ENCODE results near the gene ADORA1.

ADORA1 gene

GRCh38 chr1:203112475-203112874 lies 15.1 kb upstream of the ADORA1 start:
- no peak for TF ChIP-seq CTCF (conservative IDR thresholded peaks at IDR 0.05; ENCODE audit: low read length)
- peak; percentile 21 for DNase-seq (ENCODE audit: low read depth)
- H3K4me3 ChIP-seq (ENCODE audit: low read length): no peak overlapping the region

DNA sequence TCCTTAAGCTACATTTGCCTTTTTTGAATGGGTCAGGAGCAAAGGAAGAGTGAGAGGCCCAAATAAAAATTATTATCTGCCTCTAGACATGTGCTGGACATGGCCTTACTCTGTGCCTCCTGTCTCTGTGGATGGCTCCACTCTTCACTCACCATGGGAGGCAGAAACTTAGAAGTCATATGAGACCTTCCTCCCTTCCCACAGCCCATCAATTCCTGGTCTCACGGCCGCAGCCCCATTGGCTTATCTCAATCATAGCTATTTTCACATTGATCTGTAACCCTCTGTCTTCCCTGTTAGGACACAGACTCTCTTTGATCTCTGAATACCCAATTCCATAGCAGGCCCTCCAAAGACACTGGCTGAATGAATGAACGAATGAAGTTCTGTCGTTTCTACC lies 14.2 kb upstream of the ADORA1 start:
- no peak for DNase-seq (ENCODE audit: low read depth)
- H3K4me3 ChIP-seq (ENCODE audit: low read length): no peak overlapping the region
- TF ChIP-seq CTCF (conservative IDR thresholded peaks at IDR 0.05; ENCODE audit: low read length): no peak

DNA sequence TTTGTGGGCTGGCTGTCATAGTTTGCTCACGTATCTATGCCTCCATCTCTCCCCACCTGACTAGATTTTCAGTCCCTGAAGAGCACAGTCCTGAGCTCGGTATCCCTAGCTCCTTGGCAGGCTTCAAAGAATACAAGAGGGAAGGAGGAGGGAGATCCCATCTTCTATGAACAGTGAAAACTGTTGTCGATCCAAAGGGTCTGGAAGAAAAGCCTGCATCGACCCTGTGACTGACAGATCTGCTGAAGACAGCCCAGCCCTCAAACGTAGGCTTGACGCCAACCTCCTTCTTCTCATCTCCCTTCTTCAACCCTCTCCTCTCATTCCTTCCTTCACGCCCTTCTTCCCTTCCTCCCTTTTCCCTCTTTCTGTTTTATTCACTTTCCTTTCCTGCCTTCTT lies 13.3 kb upstream of the ADORA1 start:
- H3K4me3 ChIP-seq (ENCODE audit: low read length): no peak overlapping the region
- no peak for DNase-seq (ENCODE audit: low read depth)
- no peak for TF ChIP-seq CTCF (conservative IDR thresholded peaks at IDR 0.05; ENCODE audit: low read length)

DNA sequence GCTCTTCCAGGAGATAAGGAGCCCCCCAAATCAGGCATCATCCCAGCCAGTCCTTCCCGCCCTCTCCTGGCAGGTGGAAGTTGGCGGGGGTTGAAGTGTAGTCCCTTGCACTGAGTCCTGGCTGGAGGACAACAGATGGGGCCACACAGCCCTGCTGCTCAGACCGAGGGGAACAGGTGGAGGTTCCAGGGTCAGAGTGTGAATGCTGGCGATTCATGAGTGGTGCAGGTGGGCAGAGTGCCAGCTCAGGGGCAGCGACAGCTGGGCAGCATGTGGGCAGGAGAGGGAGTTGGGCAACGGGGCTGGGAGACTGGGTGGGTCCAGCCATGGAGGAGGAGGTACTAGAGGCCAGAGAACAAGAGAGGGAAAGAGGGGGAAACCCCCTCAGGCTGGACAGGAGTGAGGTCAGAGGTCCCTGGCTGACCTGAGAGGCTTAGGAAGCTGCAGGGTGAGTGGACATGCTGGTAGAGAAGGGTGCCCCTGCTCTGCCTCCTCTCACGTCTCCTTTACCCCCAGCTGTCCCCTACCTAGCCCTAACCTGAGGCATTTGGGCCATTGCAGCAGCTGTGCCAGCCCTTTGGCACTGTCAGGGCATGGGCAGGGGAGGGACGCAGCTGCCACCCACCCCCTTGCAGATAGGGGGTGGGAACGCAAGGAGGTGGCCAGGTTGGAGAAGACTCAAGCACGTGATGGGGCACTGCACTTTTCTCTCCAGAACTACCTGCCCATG lies 11.3 kb upstream of the ADORA1 start:
- no peak overlapping the region for H3K4me3 ChIP-seq (ENCODE audit: low read length)
- DNase-seq (ENCODE audit: low read depth): no peak
- no peak for TF ChIP-seq CTCF (conservative IDR thresholded peaks at IDR 0.05; ENCODE audit: low read length)

GRCh38 chr1:203117611-203118575 lies 9.6 kb upstream of the ADORA1 start:
- peak; percentile 67 for TF ChIP-seq CTCF (conservative IDR thresholded peaks at IDR 0.05; ENCODE audit: low read length)
- H3K4me3 ChIP-seq (ENCODE audit: low read length): no peak overlapping the region
- peak; percentile 48 for DNase-seq (ENCODE audit: low read depth)

DNA sequence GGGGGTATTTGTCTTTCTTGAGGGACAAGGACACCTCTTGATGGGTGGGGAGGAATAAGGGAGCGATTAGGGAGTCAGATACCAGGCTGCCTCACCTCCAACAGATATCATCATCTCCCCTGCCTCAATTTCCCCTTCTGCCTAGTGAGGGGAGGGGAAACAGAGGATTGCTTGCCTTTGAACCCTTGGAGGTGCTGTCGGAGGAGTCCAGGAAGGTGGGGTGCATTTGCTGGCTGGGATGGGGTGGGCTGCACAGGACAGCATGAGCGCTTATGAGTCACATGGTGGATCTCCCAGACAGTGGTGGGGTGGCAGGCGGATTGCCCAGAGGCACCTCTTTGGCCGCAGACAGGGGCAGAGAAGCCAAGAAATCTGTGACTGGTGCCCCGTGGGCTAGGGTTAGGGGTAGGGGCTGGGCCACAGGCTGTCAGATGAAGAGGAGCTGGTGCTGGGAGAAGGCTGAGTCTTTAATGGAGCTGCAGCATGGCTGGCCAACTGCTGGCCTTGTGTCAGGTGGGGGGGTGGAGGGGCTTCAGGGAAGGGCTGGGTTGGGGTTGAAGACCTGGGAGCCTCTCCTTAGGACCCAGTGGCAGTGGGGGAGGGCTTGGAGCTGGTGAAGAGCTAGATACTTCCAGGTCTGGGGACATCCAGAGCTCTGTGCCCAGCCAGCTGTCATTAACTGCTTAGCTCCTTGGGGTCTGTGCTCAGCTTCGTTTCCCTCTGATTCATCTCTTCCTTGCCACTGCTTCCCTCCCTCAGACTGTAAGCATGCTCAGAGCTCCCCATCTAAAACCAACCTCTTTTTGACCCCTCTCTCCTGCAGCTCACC lies 7.0 kb upstream of the ADORA1 start:
- TF ChIP-seq CTCF (conservative IDR thresholded peaks at IDR 0.05; ENCODE audit: low read length): no peak
- DNase-seq (ENCODE audit: low read depth): no peak
- H3K4me3 ChIP-seq (ENCODE audit: low read length): no peak overlapping the region
